Measurements from ENCODE around the gene ITGA2. TPM values are rescaled to one million over a fixed set of nuclear protein-coding genes. Genes with fewer than 3 reads are reported as not detected.

ITGA2 gene
- total and polyA plus RNA-seq, 9 of the 15 experiments (the other 6 are each of a cell fraction or from before 2014, with no cell fraction given) = 0.01 to 0.09 (median 0.03) TPM; not detected in 5

- no peak for ATAC-seq
- Histone ChIP-seq H2AFZ (ENCODE audit: low read depth, low read length) (no peak overlapping the region), H3K4me3 (no peak overlapping the region), H3K27me3 (ENCODE audit: control insufficient read depth in 2 of 2, insufficient read depth in 2 of 2, low read length in 2 of 2) (no peaks in the 10 kb centered on the region), H3K9me1 (ENCODE audit: control insufficient read depth, insufficient read depth, low read length) (no peaks in the 10 kb centered on the region), H3K27ac (ENCODE audit: extremely low read depth, low read depth, low read length) (no peak overlapping the region), H3K9ac (ENCODE audit: insufficient read depth in 1 of 2, low read depth in 2 of 2, low read length in 2 of 2) (no peak overlapping the region), H3K79me2 (ENCODE audit: control insufficient read depth, insufficient read depth, low read length) (no peaks in the 10 kb centered on the region), H4K20me1 (replicated peaks; ENCODE audit: control insufficient read depth, insufficient read depth, low read length) (no peaks in the 10 kb centered on the region), H3K9me3 (replicated peaks; ENCODE audit: control insufficient read depth, insufficient read depth, low read depth, low read length) (no peaks in the 10 kb centered on the region), H3K4me2 (ENCODE audit: insufficient read depth, low read length) (no peak overlapping the region), H3K4me1 (replicated peaks in 1 of 2; ENCODE audit: control insufficient read depth in 2 of 2, insufficient read depth in 2 of 2, low read length in 2 of 2) (no peaks in the 10 kb centered on the region), H3K36me3 (ENCODE audit: control insufficient read depth, insufficient read depth, low read length) (no peaks in the 10 kb centered on the region)
- POLR2A ChIA-PET = no interaction called here
- DNase-seq (ENCODE audit: extremely low read depth in 1 of 4, low spot score in 3 of 4) = no peak
- in situ Hi-C loops (cut with MboI) = no loop called here
- no peak for FAIRE-seq
- intact Hi-C loops (cut with micrococcal nuclease) = no loop called here
- 2% methylated on average over 4 of the region's 4 CpGs for WGBS (ENCODE audit: insufficient coverage, low coverage, missing lambda C conversion rate)
- BruUV-seq (replicated peaks) = no TSS peak
- CTCF ChIA-PET (ENCODE audit: low intra/inter-chr PET ratio) = no interaction called here
- TF ChIP-seq SMC3 (conservative IDR thresholded peaks at IDR 0.05; ENCODE audit: insufficient read depth, low read depth, low read length) (no peak), ZBTB7A (IDR thresholded peaks at IDR 0.05; ENCODE audit: borderline replicate concordance, control insufficient read depth, low read depth, low read length) (no peak), STAT5A (IDR thresholded peaks at IDR 0.05; ENCODE audit: borderline replicate concordance, low read length) (no peak), CEBPZ (IDR thresholded peaks at IDR 0.05; ENCODE audit: borderline replicate concordance, low read depth, low read length) (no peak), E2F8 (IDR thresholded peaks at IDR 0.05; ENCODE audit: low read depth, partially characterized antibody) (no peak), IRF9 (tag; IDR thresholded peaks at IDR 0.05) (no peak), RNF219 (CRISPR knock-in tag; IDR thresholded peaks at IDR 0.05) (no peak), E2F3 (CRISPR knock-in tag; IDR thresholded peaks at IDR 0.05) (no peak), CREB3 (tag; conservative IDR thresholded peaks at IDR 0.05; ENCODE audit: low read depth) (no peak)
These were observed 33.1 kb upstream of the ITGA2 start for GRCh38 chr5:52956014-52956413.

Data from K562 (cell line).